GM19193 (cell line): Measurements from ENCODE around the gene RHBDD3.

Experiments
- POLR2A ChIP-seq: IDR thresholded peaks from 4 replicates; pipeline ENCODE4 v1.6.1; 2011; ENCODE audit not compliant: insufficient read depth, insufficient read length; ENCODE audit errors: extremely low read depth

Gene RHBDD3

DNA sequence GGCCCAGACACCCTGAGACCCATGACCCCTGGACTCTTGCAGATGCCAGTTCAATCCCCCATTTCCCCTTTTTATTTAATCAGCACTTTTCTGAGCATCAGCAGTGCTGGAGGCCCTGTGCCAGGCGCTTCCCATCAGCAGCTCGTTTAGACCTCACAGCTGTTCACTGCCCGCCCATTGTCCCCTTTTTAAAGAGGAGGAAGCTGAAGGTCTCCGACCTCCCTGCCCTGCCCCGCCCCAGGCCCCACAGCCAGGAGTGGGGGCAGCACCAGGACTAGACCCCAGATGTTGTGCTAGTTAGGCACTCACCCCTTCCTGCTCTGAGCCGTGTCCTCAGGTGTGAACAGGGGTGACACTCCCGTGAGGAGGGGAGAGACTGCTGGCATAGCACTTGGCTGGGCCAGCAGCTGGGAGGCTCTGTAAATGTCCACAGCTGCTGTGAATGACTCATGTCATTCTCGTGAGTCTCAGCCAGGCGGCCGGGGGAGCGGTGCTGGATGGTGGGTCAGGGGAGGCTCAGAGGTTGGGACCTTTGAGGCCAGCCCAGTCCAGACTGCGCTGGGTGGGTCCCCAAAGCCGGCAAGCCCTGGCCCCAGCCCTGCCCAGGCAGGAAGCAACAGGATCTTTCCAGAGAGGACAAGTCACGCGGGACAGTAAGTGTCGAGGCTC, 42.2 kb downstream of the RHBDD3 start:
- TF ChIP-seq POLR2A = no peak

DNA sequence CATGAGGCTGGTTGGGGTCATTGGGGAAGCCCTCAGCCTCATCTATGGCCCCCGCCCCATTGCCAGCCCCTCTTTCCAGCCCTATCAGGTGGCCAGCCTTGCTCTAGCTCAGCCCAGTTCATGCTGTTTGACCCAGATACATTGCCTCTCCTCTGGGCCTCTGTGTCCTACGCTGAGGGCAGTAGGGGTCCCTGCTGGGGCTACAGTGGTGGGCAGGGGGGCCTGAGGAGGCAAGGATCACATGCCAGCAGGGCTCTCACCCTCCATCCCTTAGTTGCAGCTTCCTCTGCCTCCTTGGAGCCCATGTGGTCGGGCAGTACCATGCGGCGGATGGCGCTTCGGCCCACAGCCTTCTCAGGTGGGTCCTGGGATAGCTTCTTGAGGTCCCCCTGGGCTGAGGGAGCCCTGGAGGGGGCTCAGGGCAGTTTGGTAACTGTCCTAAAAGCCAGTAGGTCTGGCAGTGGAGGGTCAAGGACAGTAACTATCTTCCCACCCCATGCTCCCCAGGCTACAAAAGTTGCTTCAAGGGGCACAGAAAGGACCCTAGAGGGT, 42.8 kb downstream of the RHBDD3 start:
- TF ChIP-seq POLR2A = no peak

DNA sequence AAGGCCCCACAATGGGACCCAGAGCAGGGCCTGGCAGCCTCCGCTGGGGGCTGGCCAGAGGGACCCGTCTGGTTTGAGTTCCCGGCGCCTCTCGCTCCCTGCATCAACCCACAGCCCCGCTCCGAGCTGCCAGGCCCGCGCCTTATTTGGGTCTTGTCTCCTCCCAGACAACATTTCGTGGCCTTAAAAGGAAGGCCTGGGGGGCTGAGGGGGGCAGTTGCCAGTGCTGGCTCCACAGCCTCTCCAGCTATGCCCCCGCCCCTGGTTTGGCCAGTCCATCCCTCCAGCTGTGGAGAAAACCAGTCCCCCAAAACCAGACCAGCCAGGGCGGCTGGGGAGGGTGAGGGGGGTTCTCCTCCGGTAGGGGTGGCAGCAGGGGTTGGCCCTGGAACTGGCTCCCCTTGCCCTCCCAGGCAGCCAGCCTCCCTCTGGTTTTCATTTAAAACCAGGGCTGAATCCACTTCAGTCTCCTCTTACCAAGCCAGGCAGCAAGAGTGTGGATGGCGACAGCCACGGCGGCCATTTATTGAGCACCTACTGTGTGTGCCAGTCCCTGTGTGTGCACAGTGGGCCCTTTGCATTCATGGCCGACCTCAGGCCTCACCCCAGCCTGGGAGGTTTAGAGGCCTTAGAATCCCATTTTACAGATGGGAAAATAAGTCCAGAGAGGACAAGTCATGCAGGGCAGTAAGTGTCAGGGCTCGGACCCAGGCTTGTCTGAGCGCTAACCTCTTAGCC, 43.5 kb downstream of the RHBDD3 start:
- no peak for TF ChIP-seq POLR2A

DNA sequence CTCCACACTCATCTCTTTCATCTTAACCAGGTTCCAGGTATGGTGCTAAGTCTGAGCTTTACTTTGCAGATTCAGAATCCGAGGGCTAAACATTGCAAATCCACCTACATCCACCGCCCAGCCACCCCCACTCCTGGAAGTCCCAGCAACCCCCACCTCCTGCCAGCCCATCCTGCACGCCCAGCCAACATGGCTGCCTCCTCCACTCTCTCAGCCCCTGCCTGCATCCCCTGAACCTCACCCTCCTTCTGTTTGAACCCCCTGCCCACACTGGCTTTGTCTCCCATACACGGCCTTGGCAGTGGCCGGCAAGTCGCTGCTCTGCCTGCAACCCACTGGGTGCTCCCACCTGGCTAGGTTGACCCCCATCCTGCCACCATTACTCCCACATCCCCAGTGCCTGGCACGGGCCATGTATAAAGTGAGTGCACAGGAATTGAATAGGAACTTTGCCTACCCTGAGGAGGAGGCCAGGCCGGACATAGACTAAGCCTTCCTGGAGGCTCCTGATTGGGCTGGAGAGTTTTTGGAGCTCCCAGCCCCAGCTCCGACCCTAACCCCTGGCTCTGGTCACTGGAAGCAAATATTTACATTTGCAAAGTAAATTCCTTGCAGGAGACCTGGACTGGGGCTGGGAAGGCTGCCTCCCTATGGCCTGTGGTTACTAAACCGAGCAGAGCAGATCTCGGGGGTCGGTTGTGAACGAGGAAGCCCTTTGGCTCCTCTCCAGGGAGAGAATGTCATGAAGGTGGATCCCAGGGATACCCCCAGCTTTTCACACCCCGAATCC, 47.7 kb downstream of the RHBDD3 start:
- TF ChIP-seq POLR2A = no peak

DNA sequence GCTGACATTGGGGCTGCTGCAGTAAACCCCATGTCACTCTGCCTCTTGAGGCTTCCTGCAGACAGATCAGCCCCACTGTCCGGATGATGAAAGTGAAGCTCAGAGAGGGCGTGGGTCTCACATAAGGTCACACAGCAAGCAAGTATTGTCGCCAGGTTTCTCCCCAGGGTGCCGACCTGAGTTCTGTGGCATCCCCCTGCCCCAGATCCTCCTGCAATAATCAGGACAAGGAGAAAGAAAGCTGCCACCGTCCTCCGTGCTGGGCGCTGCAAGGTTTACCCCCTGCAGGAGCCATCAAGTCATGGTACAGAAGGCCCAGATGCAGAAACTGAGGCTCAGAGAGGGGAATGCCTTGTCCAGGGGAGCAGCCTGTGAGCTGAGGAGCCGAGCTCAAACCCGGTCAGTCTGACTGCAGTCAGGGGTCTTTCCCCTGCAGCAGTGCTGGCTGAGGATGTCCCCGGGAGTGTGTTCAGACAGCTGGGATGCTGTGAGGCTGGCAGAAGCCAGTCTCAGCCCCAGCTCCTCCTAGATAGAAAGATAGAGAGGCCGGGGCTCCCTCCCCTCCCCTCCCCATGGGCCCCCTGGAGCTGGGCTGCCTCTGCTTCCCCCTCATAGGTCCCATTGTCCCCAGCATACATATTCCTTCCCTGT, 48.9 kb downstream of the RHBDD3 start:
- TF ChIP-seq POLR2A = no peak

DNA sequence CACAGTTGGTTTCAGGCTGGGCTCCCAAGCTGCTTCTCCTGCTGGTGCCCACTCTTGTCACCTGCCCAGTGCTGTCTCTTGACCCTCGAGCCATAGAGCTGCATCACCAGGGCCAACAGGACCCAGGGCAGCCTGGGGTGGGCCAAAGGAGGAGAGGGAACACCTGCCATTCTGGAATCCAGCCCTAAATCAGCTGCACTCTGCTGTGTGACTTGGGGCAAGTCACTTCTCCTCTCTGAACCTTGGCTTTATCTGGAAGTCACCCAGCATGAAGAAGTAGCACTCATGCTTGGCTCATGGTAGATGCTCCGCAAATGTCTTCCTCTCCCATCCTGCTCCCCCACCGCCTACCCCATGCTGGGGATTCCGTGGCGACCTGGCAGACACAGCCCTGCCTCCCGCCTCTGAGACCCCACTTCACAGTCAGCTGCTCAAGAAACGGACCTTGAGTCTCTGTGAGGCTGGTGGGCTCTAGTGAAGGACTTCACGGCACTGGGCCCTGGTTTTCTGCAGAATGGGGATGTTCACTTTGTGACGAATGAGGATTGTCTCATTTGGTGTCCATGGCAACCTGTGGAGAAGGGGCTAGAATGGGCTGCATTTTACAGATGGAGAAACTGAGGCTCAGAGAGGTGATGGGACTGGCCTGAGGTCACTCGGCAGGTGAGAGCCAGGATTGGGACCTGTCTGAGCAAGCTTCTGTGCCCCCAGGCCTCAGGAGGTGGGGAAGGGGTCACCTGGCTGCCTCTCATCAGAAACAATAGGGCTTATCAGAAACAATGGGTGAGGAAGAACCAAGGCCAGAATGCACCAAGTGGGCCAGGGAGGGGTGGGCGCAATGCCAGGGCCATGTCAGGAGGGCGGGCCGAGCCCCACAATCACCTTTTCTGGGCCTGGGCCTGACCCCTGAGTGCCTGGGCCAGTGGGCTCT, 49.7 kb downstream of the RHBDD3 start:
- TF ChIP-seq POLR2A = no peak

DNA sequence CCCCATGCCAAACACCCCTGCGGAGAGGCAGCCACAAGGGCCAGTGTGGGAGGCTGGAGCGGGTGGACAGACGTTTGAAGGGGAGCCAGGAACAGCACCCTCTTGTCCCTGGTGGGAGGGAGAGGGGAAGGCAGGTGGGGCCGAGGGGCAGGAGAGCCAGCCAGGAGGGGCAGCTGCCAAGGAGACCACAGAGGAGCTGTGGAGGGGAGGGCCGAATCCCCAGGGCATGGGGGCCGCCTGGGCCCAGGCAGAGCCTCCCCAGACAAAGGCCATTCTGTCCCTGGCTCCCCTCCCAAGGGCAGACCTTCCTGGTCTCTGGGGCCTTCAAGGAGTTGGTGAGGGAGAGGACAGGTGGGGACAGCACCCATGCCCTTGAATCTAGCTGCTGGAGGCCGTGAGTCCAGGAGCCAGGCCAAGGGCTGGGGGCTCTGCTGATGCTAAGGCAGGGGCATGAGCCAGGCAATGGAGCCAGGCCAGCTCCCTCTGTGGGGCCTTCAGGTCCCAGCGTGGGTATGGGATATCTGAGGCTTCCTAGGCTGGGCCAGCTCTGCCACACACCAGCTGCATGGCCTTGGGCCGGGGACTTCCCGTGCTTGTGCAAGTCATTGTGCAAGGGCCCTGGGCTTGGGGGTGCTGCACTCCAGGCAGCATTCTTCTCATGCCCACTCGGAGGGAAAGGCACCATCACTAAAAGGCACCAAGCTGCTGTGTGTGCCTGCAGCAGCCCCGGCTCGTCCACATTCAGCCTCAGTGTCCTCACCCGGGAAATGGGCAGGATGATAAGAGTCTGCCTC, 50.7 kb downstream of the RHBDD3 start:
- TF ChIP-seq POLR2A = no peak

DNA sequence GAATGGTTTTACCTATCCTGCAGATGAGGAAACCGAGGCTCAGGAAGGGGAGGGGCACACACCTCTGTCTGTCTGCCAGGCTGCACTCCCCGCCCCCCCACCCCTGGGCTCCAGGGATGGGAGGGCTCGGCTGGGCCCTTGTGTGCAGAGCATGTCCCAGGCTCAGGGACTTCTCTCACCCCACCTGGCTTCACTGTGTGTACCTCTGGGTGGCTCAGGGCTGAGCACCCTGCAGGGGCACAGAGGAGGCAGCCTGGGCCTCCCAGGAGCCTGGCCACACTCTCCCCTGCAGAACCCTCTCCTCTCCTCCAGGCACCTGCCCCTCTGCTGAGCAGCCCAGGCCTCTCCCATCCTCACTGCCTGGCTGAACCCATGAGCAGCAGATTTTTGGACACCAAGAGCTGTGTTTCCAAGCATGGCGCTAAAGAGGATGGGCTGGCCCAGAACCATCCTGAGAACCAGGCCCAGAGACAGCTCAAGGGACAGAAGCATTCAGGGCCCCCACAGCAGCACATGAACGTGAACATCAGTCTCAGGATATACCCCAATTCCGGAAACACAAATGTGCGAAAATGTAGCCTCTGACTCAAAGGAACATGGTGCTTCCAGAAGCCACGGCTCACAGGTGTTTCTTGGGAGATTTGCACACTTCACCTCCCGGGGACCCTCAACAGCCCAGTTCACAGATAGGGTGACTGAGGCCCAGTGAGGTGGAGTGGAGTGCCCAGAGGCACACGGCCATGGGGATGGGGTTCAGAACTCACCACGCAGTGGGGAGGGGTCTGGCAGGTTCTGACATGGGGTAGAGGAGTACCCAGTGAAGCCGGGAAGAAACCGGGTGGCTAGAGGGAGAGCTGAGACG, 51.5 kb downstream of the RHBDD3 start:
- no peak for TF ChIP-seq POLR2A

DNA sequence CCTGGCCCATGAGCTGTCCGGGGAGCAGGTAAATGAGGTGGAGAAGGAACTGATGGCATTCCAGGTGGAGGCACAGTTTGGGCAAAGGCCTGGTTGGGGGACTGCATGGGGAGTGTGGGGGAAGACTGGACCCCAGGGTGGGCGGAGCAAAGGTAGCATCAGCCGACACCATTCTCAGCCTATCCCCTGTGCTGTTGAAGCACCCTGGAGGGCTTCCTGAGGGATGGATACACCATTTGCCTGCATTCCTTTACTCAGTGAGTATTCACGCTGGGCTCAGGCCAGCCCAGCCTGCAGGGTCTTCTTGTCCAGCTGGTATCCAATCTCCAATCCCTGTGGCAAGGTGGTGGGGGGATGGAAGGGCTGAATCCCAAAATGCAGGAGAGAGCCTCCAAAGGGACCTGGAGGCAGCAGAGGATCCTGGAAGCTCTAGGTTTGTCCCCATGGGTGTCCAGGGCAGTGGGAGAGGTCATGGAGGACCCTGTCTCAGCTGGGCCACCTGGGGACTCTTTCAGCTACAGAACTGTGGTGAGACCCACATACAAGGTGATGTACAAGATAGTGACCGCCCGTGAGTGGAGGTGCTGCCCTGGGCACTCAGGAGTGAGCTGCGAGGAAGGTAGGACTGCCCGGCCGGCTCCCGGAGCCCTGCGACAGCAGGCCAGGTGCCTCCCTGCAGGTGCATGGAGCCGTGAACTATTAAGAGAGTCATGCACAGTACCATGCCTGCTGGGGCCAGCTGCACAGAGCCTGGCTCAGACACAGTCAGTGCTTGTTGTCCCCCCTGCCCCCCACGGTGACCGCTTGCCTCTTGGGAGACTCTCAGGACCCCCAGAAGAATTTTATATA, 52.5 kb downstream of the RHBDD3 start:
- no peak for TF ChIP-seq POLR2A

DNA sequence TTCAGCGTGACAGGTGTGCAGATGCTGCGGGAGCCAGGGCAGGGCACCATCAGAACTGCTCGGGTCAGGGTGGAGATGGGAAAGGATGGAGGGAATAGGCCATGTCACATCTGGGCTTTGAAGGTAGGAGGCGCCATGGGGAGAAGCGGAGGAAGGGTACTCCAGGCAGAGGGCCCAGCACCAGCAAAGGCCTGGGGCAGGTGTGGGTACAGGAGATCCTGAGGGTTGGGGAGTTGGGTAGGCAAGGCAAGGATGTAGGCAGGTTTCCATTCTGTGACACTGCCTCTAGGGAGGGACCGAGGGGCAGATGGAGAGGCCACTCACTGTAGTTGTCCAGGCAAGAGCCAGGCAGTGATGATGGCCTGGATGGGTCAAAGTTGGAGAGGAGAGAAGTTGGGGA, 53.5 kb downstream of the RHBDD3 start:
- TF ChIP-seq POLR2A = no peak

DNA sequence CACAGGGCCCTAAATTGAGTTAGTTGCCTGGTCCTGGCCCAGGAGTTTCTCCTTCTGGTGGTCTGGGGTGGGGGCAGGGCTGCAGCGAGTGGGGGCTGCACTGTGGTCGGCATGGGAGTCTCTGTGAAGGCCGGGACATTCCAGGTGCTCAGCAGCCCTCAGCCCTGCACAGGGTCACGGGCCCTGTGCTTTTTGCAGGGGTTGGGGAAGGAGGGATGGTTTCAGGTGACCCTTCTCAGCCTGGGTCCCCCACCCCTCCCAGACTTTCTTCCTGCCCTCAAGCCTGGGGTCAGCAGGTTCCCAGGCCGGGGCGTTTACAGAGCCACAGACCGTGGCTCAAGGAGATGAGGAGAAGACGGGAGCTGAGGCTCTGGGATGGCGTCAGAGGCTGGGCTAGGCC, 54.3 kb downstream of the RHBDD3 start:
- TF ChIP-seq POLR2A = no peak
